Mesothelial cell of epicardium (in vitro differentiated cells): ENCODE data around the gene NUDCD3. TPM values are rescaled to one million over a fixed set of nuclear protein-coding genes. Genes with fewer than 3 reads are reported as not detected.

Experiments used
- DNase-seq, 2 experiments: peaks; one replicate each; pipeline ENCODE4 v3.0.0; 2021; ENCODE audit warnings: low spot score in 2 of 2; ENCODE audit not compliant: unreplicated experiment in 2 of 2
- H3K27ac Mint-ChIP-seq: 2 replicates; pipeline ENCODE4 v1.8.0; 2021; ENCODE audit warnings: mixed read lengths
- H3K27me3 Mint-ChIP-seq: 2 replicates; pipeline ENCODE4 v1.8.0; 2021; ENCODE audit warnings: low read depth, mixed read lengths
- H3K36me3 Mint-ChIP-seq: 2 replicates; pipeline ENCODE4 v1.8.0; 2021; ENCODE audit warnings: mixed read lengths
- H3K4me1 Mint-ChIP-seq: 2 replicates; pipeline ENCODE4 v1.8.0; 2021; ENCODE audit warnings: mixed read lengths
- H3K4me3 Mint-ChIP-seq: 2 replicates; pipeline ENCODE4 v1.8.0; 2021; ENCODE audit warnings: mild to moderate bottlenecking, moderate library complexity, mixed read lengths
- H3K9me3 Mint-ChIP-seq: 2 replicates; pipeline ENCODE4 v1.8.0; 2021; ENCODE audit warnings: mixed read lengths
- CTCF ChIP-seq: fragments of 200-600 bp; sonication (generic); IDR thresholded peaks from one replicate; pipeline ENCODE4 v1.5.0; 2021; ENCODE audit warnings: antibody characterized with exemption; ENCODE audit not compliant: unreplicated experiment
- total RNA-seq: library from RNA; stranded (reverse); gene quantifications from 3 replicates; pipeline ENCODE4 v1.2.1, GENCODE V29; 2021

NUDCD3 gene
- total RNA-seq, 1 donor from 2014 or later, result 104 TPM

- no peak for DNase-seq
- peaks cover 42% of the 10 kb centered on the region for H3K27me3 Mint-ChIP-seq
- no peaks in the 10 kb centered on the region for H3K9me3 Mint-ChIP-seq
- H3K4me3 Mint-ChIP-seq, result no peak overlapping the region
- no peak for TF ChIP-seq CTCF
- H3K27ac Mint-ChIP-seq, result no peak overlapping the region
- H3K4me1 Mint-ChIP-seq, result no peaks in the 10 kb centered on the region
- H3K36me3 Mint-ChIP-seq, result no peaks in the 10 kb centered on the region
These were observed 7.9 kb upstream of the NUDCD3 start for GRCh38 chr7:44498230-44498954.

GRCh38 chr7:44497155-44498027 lies 6.9 kb upstream of the NUDCD3 start:
- H3K4me1 Mint-ChIP-seq, result no peaks in the 10 kb centered on the region
- DNase-seq, result no peak
- H3K4me3 Mint-ChIP-seq, result no peak overlapping the region
- H3K36me3 Mint-ChIP-seq, result no peaks in the 10 kb centered on the region
- no peaks in the 10 kb centered on the region for H3K9me3 Mint-ChIP-seq
- no peak for TF ChIP-seq CTCF
- no peak overlapping the region for H3K27ac Mint-ChIP-seq
- peaks cover 35% of the 10 kb centered on the region for H3K27me3 Mint-ChIP-seq

GRCh38 chr7:44496385-44496784 lies 5.9 kb upstream of the NUDCD3 start:
- no peak for DNase-seq
- no peak overlapping the region for H3K27ac Mint-ChIP-seq
- no peak for TF ChIP-seq CTCF

GRCh38 chr7:44494960-44495359 lies 4.5 kb upstream of the NUDCD3 start:
- Mint-ChIP-seq H3K27me3 (peaks cover 28% of the 10 kb centered on the region), H3K4me1 (peaks cover 8% of the 10 kb centered on the region), H3K36me3 (no peaks in the 10 kb centered on the region), H3K4me3 (no peak overlapping the region), H3K27ac (no peak overlapping the region), H3K9me3 (no peaks in the 10 kb centered on the region)
- DNase-seq, result no peak
- TF ChIP-seq CTCF, result no peak

More at GRCh38 chr7:44496385-44496784, 5.9 kb upstream of the NUDCD3 start:
- Mint-ChIP-seq H3K9me3 (no peaks in the 10 kb centered on the region), H3K4me3 (no peak overlapping the region), H3K27me3 (peaks cover 28% of the 10 kb centered on the region), H3K4me1 (peaks cover under 1% of the 10 kb centered on the region), H3K36me3 (no peaks in the 10 kb centered on the region)

- H3K36me3 Mint-ChIP-seq, result peaks cover 3% of the 10 kb centered on the region
- no peak for TF ChIP-seq CTCF
- DNase-seq, result no peak
- peak overlapping the region; percentile 79 for H3K4me3 Mint-ChIP-seq
- peak overlapping the region; percentile 96 for H3K27ac Mint-ChIP-seq
- H3K9me3 Mint-ChIP-seq, result no peaks in the 10 kb centered on the region
- H3K27me3 Mint-ChIP-seq, result peaks cover 13% of the 10 kb centered on the region
- peaks cover 33% of the 10 kb centered on the region for H3K4me1 Mint-ChIP-seq
These were observed 771 bp upstream of the NUDCD3 start for GRCh38 chr7:44491229-44491628.
